Measurements from ENCODE around the gene RNLS.

GRCh38 chr10:88315755-88316154 lies 267.4 kb downstream of the RNLS start:
- no peak for TF ChIP-seq POLR2A (IDR thresholded peaks at IDR 0.05; ENCODE audit: low read depth, low read length)
- TF ChIP-seq CTCF (conservative IDR thresholded peaks at IDR 0.05; ENCODE audit: low read depth, low read length), result no peak
- TF ChIP-seq RFX5 (IDR thresholded peaks at IDR 0.05; ENCODE audit: low read depth, low read length), result no peak
- TF ChIP-seq USF2 (IDR thresholded peaks at IDR 0.05; ENCODE audit: low read depth, low read length), result no peak
- TF ChIP-seq CEBPB (IDR thresholded peaks at IDR 0.05; ENCODE audit: low read depth, low read length), result no peak
- no peak for TF ChIP-seq RAD21 (IDR thresholded peaks at IDR 0.05; ENCODE audit: low read length)
- no peak for TF ChIP-seq MAFK (IDR thresholded peaks at IDR 0.05; ENCODE audit: low read depth, low read length)
- TF ChIP-seq ELK1 (IDR thresholded peaks at IDR 0.05; ENCODE audit: borderline replicate concordance, low read depth, low read length), result no peak
- no peak for TF ChIP-seq FOS (IDR thresholded peaks at IDR 0.05; ENCODE audit: low read depth, low read length)

All from IMR-90 (cell line).